ENCODE measurements around the gene LNPK.

GRCh38 chr2:175904035-175904434, 98.0 kb downstream of the LNPK start:
- TF ChIP-seq MYC (IDR thresholded peaks at IDR 0.05; ENCODE audit: low read depth, low read length) (no peak), CTCF (IDR thresholded peaks at IDR 0.05; ENCODE audit: low read depth, low read length) (no peak)

Data from NB4 (cell line).